K562 (cell line): ENCODE results near the gene MPG. TPM values are rescaled to one million over a fixed set of nuclear protein-coding genes. Genes with fewer than 3 reads are reported as not detected.

Source experiments
- ATF4 ChIP-seq: fragments of 450-650 bp; formaldehyde crosslinking; IDR thresholded peaks from 2 replicates; pipeline ENCODE4 v1.4.0; 2022; ENCODE audit warnings: mild to moderate bottlenecking, moderate library complexity
- CBX3 ChIP-seq, 2 experiments: IDR thresholded peaks; 1 replicate in 1 of 2; 2 replicates in 1 of 2; pipeline ENCODE4 v1.6.1; 2012; ENCODE audit warnings: inconsistent platforms in 2 of 2, low read length in 2 of 2, borderline replicate concordance in 1 of 2, control low read depth in 1 of 2
- CREB3L1 ChIP-seq: fragments of 450-650 bp; IDR thresholded peaks from 2 replicates; pipeline ENCODE4 v1.6.1; 2014; ENCODE audit warnings: low read depth, mild to moderate bottlenecking, moderate library complexity, borderline replicate concordance
- CTBP1 ChIP-seq: fragments of 450-650 bp; IDR thresholded peaks from 2 replicates; pipeline ENCODE4 v1.6.1; 2016; ENCODE audit warnings: borderline replicate concordance
- HDAC6 ChIP-seq: IDR thresholded peaks from 2 replicates; pipeline ENCODE4 v1.6.1; 2012; ENCODE audit warnings: low read depth, mild to moderate bottlenecking, control low read depth, inconsistent platforms, low read length, moderate library complexity
- HNRNPK ChIP-seq: fragments of 200-400 bp; formaldehyde crosslinking; IDR thresholded peaks from one replicate; pipeline ENCODE4 v1.6.1; 2018; ENCODE audit warnings: mild to moderate bottlenecking, low read depth, low read length; ENCODE audit not compliant: poor library complexity, severe bottlenecking
- MIER1 ChIP-seq: fragments of 450-650 bp; IDR thresholded peaks from 2 replicates; pipeline ENCODE4 v1.6.1; 2016; ENCODE audit warnings: antibody characterized with exemption, mild to moderate bottlenecking, low read depth
- SRSF1 ChIP-seq: fragments of 200-400 bp; formaldehyde crosslinking; IDR thresholded peaks from 2 replicates; pipeline ENCODE4 v1.6.1; 2017; ENCODE audit warnings: mild to moderate bottlenecking, low read depth, low read length, moderate library complexity
- USF2 ChIP-seq: sonication (generic); formaldehyde crosslinking; IDR thresholded peaks from 2 replicates; pipeline ENCODE4 v1.5.0; 2020; ENCODE audit warnings: missing genetic modification reagents
- polyA plus RNA-seq, 8 experiments: library from polyadenylated mRNA; depleted of rRNA in 4 of 8; stranded (reverse) in 5 of 8; unstranded in 3 of 8; fragments of >200 nt; fragmentation: Nextera tagmentation in 2 of 8; fragmentation: Illumina TruSeq in 1 of 8; extraction: Ambion mirVana in 2 of 8; extraction: Trizol in 1 of 8; gene quantifications; 2 replicates each; pipeline versions ENCODE4 v1.2.1 to v1.2.3, GENCODE V29; 2011 to 2014; ENCODE audit warnings: inconsistent platforms in 1 of 8, missing spikeins in 1 of 8
- total RNA-seq, 7 experiments: library from RNA; depleted of rRNA in 6 of 7; stranded (reverse); fragments of >200 nt in 6 of 7; fragmentation: Illumina TruSeq in 2 of 7; extraction: Trizol in 2 of 7; gene quantifications; 2 replicates each; pipeline versions ENCODE4 v1.2.1 to v1.2.3, GENCODE V29; 2011 to 2021; ENCODE audit warnings: low replicate concordance in 1 of 7

Gene MPG
- total and polyA plus RNA-seq, 9 of the 15 experiments (the other 6 are each of a cell fraction or from before 2014, with no cell fraction given) = 0.42 to 226 (median 36.2) TPM

GRCh38 chr16:94918-95265 is 16.9 kb downstream of the MPG start (continued):
- TF ChIP-seq CTBP1 (peak; percentile 28; the same call in 1 of the 2 replicates), ATF4 (CRISPR knock-in tag) (no peak), HNRNPK (no peak), MIER1 (no peak), HDAC6 (no peak), CREB3L1 (no peak), USF2 (no peak), SRSF1 (no peak), CBX3 (IDR thresholded peaks at IDR 0.05; ENCODE audit: borderline replicate concordance in 1 of 2, low read length in 2 of 2) (no peak)
